Psoas muscle (tissue), 8 donors: ENCODE measurements around the gene WIPF1. TPM values are rescaled to one million over a fixed set of nuclear protein-coding genes. Genes with fewer than 3 reads are reported as not detected.

Source experiments
- ATAC-seq, 4 donors: fragments of 200-7000 bp; cut with Tn5 transposase; one replicate each; pipeline ENCODE4 v1.9.1; 2020; ENCODE audit warnings: moderate library complexity in 3 of 4, mild to moderate bottlenecking in 2 of 4
- DNase-seq, 2 donors: peaks; one replicate each; pipeline ENCODE4 v3.0.0-alpha.2; 2020
- H3K27ac ChIP-seq: fragments of 200-600 bp; one replicate; pipeline ENCODE4 v1.8.0; 2022
- H3K27me3 ChIP-seq, 3 donors: fragments of 200-600 bp in 1 of 3; one replicate each; pipeline versions ENCODE4 v1.6.1 to v1.8.0; 2013 to 2022; ENCODE audit warnings: low read length in 2 of 3, mild to moderate bottlenecking in 2 of 3, moderate library complexity in 1 of 3; ENCODE audit not compliant: insufficient read depth in 3 of 3
- H3K36me3 ChIP-seq, 2 donors: fragments of 200-600 bp in 1 of 2; one replicate each; pipeline versions ENCODE4 v1.6.1 to v1.8.0; 2013 to 2022; ENCODE audit warnings: low read depth in 1 of 2, mild to moderate bottlenecking in 1 of 2, moderate library complexity in 1 of 2; ENCODE audit not compliant: insufficient read depth in 1 of 2
- H3K4me1 ChIP-seq: fragments of 200-600 bp; one replicate; pipeline ENCODE4 v1.8.0; 2022
- H3K4me3 ChIP-seq: fragments of 200-600 bp; one replicate; pipeline ENCODE4 v1.8.0; 2022; ENCODE audit warnings: mild to moderate bottlenecking
- H3K9me3 ChIP-seq: fragments of 200-600 bp; one replicate; pipeline ENCODE4 v1.8.0; 2022
- CTCF ChIP-seq: fragments of 200-600 bp; IDR thresholded peaks from one replicate; pipeline ENCODE4 v1.8.0; 2022; ENCODE audit warnings: antibody characterized with exemption
- WGBS, 3 donors: extraction: QIAGEN DNeasy Blood & Tissue Kit; methylation state at CpG; one replicate each; pipeline versions ENCODE4 v1.1.6 to v1.1.7; 2013; 5-methylcytosine and 5-hydroxymethylcytosine counted together
- intact Hi-C, 2 donors: fragments of 100-400 bp; cut with DNase I; formaldehyde crosslinking; loops; one replicate each; pipeline versions ENCODE4 v1.11.0 to v1.14.2; 2022
- polyA plus RNA-seq, 3 donors: library from polyadenylated mRNA; stranded (reverse); fragments of 200-250 nt; gene quantifications; one replicate each; pipeline ENCODE4 v1.2.3, GENCODE V29; 2013
- total RNA-seq, 4 donors: library from RNA; stranded (reverse); fragmentation: NEBNext Ultra II Directional in 2 of 4; extraction: Animal tissue kit (Norgen Biotek cat#: 25700) in 2 of 4; gene quantifications; one replicate each; pipeline versions ENCODE4 v1.2.1 to v1.2.4, GENCODE V29; 2021 to 2023
- donor health status: healthy with polysubstance abuse.
- donor health status: DM: no; HTN: no; CAD: no; lungs with moderate emphysema.
- donor health status: Bipolar disorder and iron deficiency.
- donor health status: healthy.
- donor health status: DM: yes; HTN: yes; CAD: no.
- donor health status: DM: no; HTN: no; CAD: no.
- donor health status: DM: no; HTN: no; CAD: no.
- donor health status: DM: yes; HTN: yes; CAD: no.

The WIPF1 gene
- total and polyA plus RNA-seq, 7 donors, result 3.4 to 10.0 (median 6.2) TPM

- 0 to 90% (median 0%) methylated on average over 1 of the region's 1 CpG for WGBS, 3 donors
- Histone ChIP-seq H3K27me3 (no peaks in the 10 kb centered on the region), H3K27ac (no peak overlapping the region), H3K9me3 (no peaks in the 10 kb centered on the region), H3K36me3 (peaks cover 2 to 56% of the 10 kb centered on the region in 2 donors), H3K4me3 (no peak overlapping the region), H3K4me1 (no peaks in the 10 kb centered on the region)
- DNase-seq (no peak), ATAC-seq (no peak)
- intact Hi-C loops, result loop anchor here in 1 of 2 donors (10.0 kb wide), 1 partner anchor 115 kb away; no protein-coding TSS in a partner anchor
- TF ChIP-seq CTCF, result no peak
Measured at GRCh38 chr2:174569678-174570077, 27.9 kb downstream of the WIPF1 start.

GRCh38 chr2:174568425-174568824, 29.2 kb downstream of the WIPF1 start:
- no peak for DNase-seq
- intact Hi-C loops, result no loop called here
- no peaks in the 10 kb centered on the region for H3K27me3 ChIP-seq
- no peak overlapping the region for H3K4me3 ChIP-seq
- H3K27ac ChIP-seq, result no peak overlapping the region
- no peaks in the 10 kb centered on the region for H3K4me1 ChIP-seq
- peaks cover 2 to 55% of the 10 kb centered on the region in 2 donors for H3K36me3 ChIP-seq
- H3K9me3 ChIP-seq, result no peaks in the 10 kb centered on the region
- no peak for ATAC-seq
- TF ChIP-seq CTCF, result no peak

GRCh38 chr2:174566871-174567270, 30.7 kb downstream of the WIPF1 start:
- no peaks in the 10 kb centered on the region for H3K4me1 ChIP-seq
- H3K36me3 ChIP-seq, result peaks cover 2 to 54% of the 10 kb centered on the region in 2 donors
- no peaks in the 10 kb centered on the region for H3K9me3 ChIP-seq
- intact Hi-C loops, result no loop called here
- ATAC-seq (no peak), DNase-seq (no peak)
- no peak overlapping the region for H3K27ac ChIP-seq
- 89 to 93% (median 91%) methylated on average over 9 of the region's 9 CpGs for WGBS, 3 donors
- no peaks in the 10 kb centered on the region for H3K27me3 ChIP-seq
- no peak overlapping the region for H3K4me3 ChIP-seq
- TF ChIP-seq CTCF, result no peak

GRCh38 chr2:174563530-174564282, 33.9 kb downstream of the WIPF1 start:
- ATAC-seq, result no peak
- H3K36me3 ChIP-seq, result peaks cover 2 to 38% of the 10 kb centered on the region in 2 donors
- no peak for DNase-seq
- no peaks in the 10 kb centered on the region for H3K27me3 ChIP-seq
- no peak overlapping the region for H3K27ac ChIP-seq
- WGBS, 3 donors, result 93 to 95% (median 95%) methylated on average over 5 of the region's 5 CpGs
- intact Hi-C loops, result no loop called here
- no peak overlapping the region for H3K4me3 ChIP-seq
- H3K9me3 ChIP-seq, result no peaks in the 10 kb centered on the region
- no peak for TF ChIP-seq CTCF
- peaks cover 5% of the 10 kb centered on the region for H3K4me1 ChIP-seq

GRCh38 chr2:174561972-174562370, 35.6 kb downstream of the WIPF1 start:
- peaks cover 0 to 23% of the 10 kb centered on the region in 2 donors for H3K36me3 ChIP-seq
- TF ChIP-seq CTCF, result no peak
- DNase-seq (no peak), ATAC-seq (no peak)
- no peaks in the 10 kb centered on the region for H3K27me3 ChIP-seq
- no peak overlapping the region for H3K27ac ChIP-seq
- WGBS, 3 donors, result 32 to 51% (median 40%) methylated on average over 5 of the region's 5 CpGs
- H3K4me3 ChIP-seq, result no peak overlapping the region
- no peaks in the 10 kb centered on the region for H3K9me3 ChIP-seq
- H3K4me1 ChIP-seq, result peaks cover 5% of the 10 kb centered on the region
- intact Hi-C loops, result no loop called here
